Right kidney (tissue), 1 donor: Measurements from ENCODE around the gene FAM200C.

Source experiments
- DNase-seq: peaks from one replicate; pipeline ENCODE4 v3.0.0-alpha.2; 2016

Gene FAM200C

GRCh38 chr5:160420331-160420610 lies 20.4 kb upstream of the FAM200C start:
- DNase-seq: no peak

- DNase-seq: no peak
Measured at GRCh38 chr5:160419458-160420330, 19.8 kb upstream of the FAM200C start.

GRCh38 chr5:160418561-160419457 lies 19.0 kb upstream of the FAM200C start, which contains the start of gene SLU7:
TSS of gene SLU7 (minus strand) at chr5:160419081. CDS start at chr5:160415294, 3,787 bp downstream.
- DNase-seq: peak; percentile 81

GRCh38 chr5:160398806-160399205 lies 1.0 kb downstream of the FAM200C start:
- DNase-seq: no peak

- no peak for DNase-seq
Measured at GRCh38 chr5:160397492-160397891, 2.4 kb downstream of the FAM200C start.

GRCh38 chr5:160395111-160395510 lies 4.7 kb downstream of the FAM200C start:
- no peak for DNase-seq

GRCh38 chr5:160390787-160391696 lies 8.8 kb downstream of the FAM200C start:
- no peak for DNase-seq

- DNase-seq: no peak
Measured at GRCh38 chr5:160387445-160387844, 12.4 kb downstream of the FAM200C start.

- DNase-seq: no peak
Measured at GRCh38 chr5:160385496-160385895, 14.4 kb downstream of the FAM200C start.

GRCh38 chr5:160384681-160385080 lies 15.2 kb downstream of the FAM200C start:
- DNase-seq: no peak

- no peak for DNase-seq
Measured at GRCh38 chr5:160382346-160382745, 17.5 kb downstream of the FAM200C start.

- DNase-seq: no peak
Measured at GRCh38 chr5:160380041-160380440, 19.8 kb downstream of the FAM200C start.

GRCh38 chr5:160379511-160379910 lies 20.3 kb downstream of the FAM200C start:
- DNase-seq: no peak

- DNase-seq: no peak
Measured at GRCh38 chr5:160378330-160378729, 21.5 kb downstream of the FAM200C start.

GRCh38 chr5:160377651-160378050 lies 22.2 kb downstream of the FAM200C start:
- no peak for DNase-seq

GRCh38 chr5:160376416-160376815 lies 23.4 kb downstream of the FAM200C start:
- no peak for DNase-seq

- DNase-seq: no peak
Measured at GRCh38 chr5:160375701-160376100, 24.2 kb downstream of the FAM200C start.

GRCh38 chr5:160375166-160375565 lies 24.7 kb downstream of the FAM200C start:
- DNase-seq: no peak

GRCh38 chr5:160371294-160371693 lies 28.6 kb downstream of the FAM200C start:
- DNase-seq: no peak

- no peak for DNase-seq
Measured at GRCh38 chr5:160370713-160371034, 29.2 kb downstream of the FAM200C start.

GRCh38 chr5:160369990-160370712 lies 29.7 kb downstream of the FAM200C start, which contains the start of gene C1QTNF2:
TSS of gene C1QTNF2 (minus strand) at chr5:160370626. CDS start at chr5:160355011, 15,615 bp downstream.
- peak; percentile 73 for DNase-seq

GRCh38 chr5:160367885-160368284 lies 32.0 kb downstream of the FAM200C start:
- no peak for DNase-seq
